IMR-90 (cell line): ENCODE results near the gene FKTN. TPM values are rescaled to one million over a fixed set of nuclear protein-coding genes. Genes with fewer than 3 reads are reported as not detected.

Experiments
- ATAC-seq: fragments of 200-7000 bp; cut with Tn5 transposase; 2 replicates; pipeline ENCODE4 v1.9.1; 2020; ENCODE audit warnings: low read depth, mild to moderate bottlenecking, moderate library complexity
- BruUV-seq: library from RNA; stranded (reverse); fragments of 400-500 nt; replicated peaks from 2 replicates; lab custom pipeline; 2021; lab: Mats Ljungman, UMichigan
- CTCF ChIA-PET: fragments of 300-600 bp; formaldehyde crosslinking; extraction: SDS; loops from one replicate; lab custom pipeline; 2021; ENCODE audit warnings: antibody characterized with exemption; lab: Yijun Ruan, JAX
- POLR2A ChIA-PET: fragments of 300-600 bp; sonication (Branson Sonifier 250); formaldehyde crosslinking; loops from one replicate; lab custom pipeline; 2022; ENCODE audit warnings: antibody characterized with exemption; ENCODE audit not compliant: unreplicated experiment; lab: Charles Lee
- DNase-seq: peaks from one replicate; pipeline ENCODE4 v3.0.0; 2013
- H2AFZ ChIP-seq: replicated peaks from 2 replicates; pipeline ENCODE3; 2013; ENCODE audit warnings: low read length, mild to moderate bottlenecking; ENCODE audit not compliant: poor library complexity
- H2AK5ac ChIP-seq: 2 replicates; pipeline ENCODE4 v1.6.1; 2013; ENCODE audit warnings: low read depth, low read length, inconsistent platforms
- H2AK9ac ChIP-seq: replicated peaks from 2 replicates; pipeline ENCODE3; 2013; ENCODE audit warnings: mild to moderate bottlenecking, low read depth, low read length, moderate library complexity; ENCODE audit not compliant: poor library complexity
- H2BK120ac ChIP-seq: 2 replicates; pipeline ENCODE4 v1.6.1; 2013; ENCODE audit warnings: low read depth, low read length, inconsistent platforms
- H2BK15ac ChIP-seq: 3 replicates; pipeline ENCODE4 v1.6.1; 2013; ENCODE audit warnings: low read depth, low read length, inconsistent platforms
- H2BK20ac ChIP-seq: 2 replicates; pipeline ENCODE4 v1.6.1; 2013; ENCODE audit warnings: low read depth, mild to moderate bottlenecking, inconsistent platforms, low read length, moderate library complexity
- H2BK5ac ChIP-seq: 2 replicates; pipeline ENCODE4 v1.6.1; 2013; ENCODE audit warnings: mild to moderate bottlenecking, low read depth, low read length, inconsistent platforms; ENCODE audit not compliant: poor library complexity, severe bottlenecking
- H3K14ac ChIP-seq: replicated peaks from 2 replicates; pipeline ENCODE4 v1.6.1; 2013; ENCODE audit warnings: low read depth, low read length, inconsistent platforms
- H3K18ac ChIP-seq: 2 replicates; pipeline ENCODE4 v1.6.1; 2013; ENCODE audit warnings: low read depth, low read length, control low read depth
- H3K23ac ChIP-seq: 2 replicates; pipeline ENCODE4 v1.6.1; 2013; ENCODE audit warnings: low read depth, low read length, inconsistent platforms
- H3K27ac ChIP-seq: 2 replicates; pipeline ENCODE4 v1.5.1; 2013; ENCODE audit warnings: mild to moderate bottlenecking, control low read depth, low read length; ENCODE audit not compliant: insufficient read depth
- H3K27me3 ChIP-seq: 2 replicates; pipeline ENCODE4 v1.6.1; 2013; ENCODE audit warnings: low read length; ENCODE audit not compliant: control insufficient read depth, insufficient read depth
- H3K36me3 ChIP-seq: 2 replicates; pipeline ENCODE4 v1.6.1; 2013; ENCODE audit warnings: low read length, mixed read lengths; ENCODE audit not compliant: control insufficient read depth, insufficient read depth
- H3K4ac ChIP-seq: 2 replicates; pipeline ENCODE4 v1.6.1; 2013; ENCODE audit warnings: low read depth, low read length, inconsistent platforms
- H3K4me1 ChIP-seq: 2 replicates; pipeline ENCODE4 v1.6.1; 2013; ENCODE audit warnings: low read length, mixed read lengths; ENCODE audit not compliant: control insufficient read depth, insufficient read depth
- H3K4me2 ChIP-seq: 2 replicates; pipeline ENCODE4 v1.6.1; 2013; ENCODE audit warnings: low read depth, mild to moderate bottlenecking, control low read depth, low read length, moderate library complexity
- H3K4me3 ChIP-seq: 2 replicates; pipeline ENCODE4 v1.5.1; 2013; ENCODE audit warnings: low read depth, mild to moderate bottlenecking, control low read depth, low read length, moderate library complexity; ENCODE audit not compliant: insufficient read depth
- H3K56ac ChIP-seq: 2 replicates; pipeline ENCODE4 v1.6.1; 2013; ENCODE audit warnings: low read length, inconsistent platforms; ENCODE audit not compliant: insufficient read depth; ENCODE audit errors: extremely low read depth
- H3K79me1 ChIP-seq, 2 experiments: 2 replicates each; pipeline ENCODE4 v1.6.1; 2013; ENCODE audit warnings: low read length in 2 of 2, inconsistent platforms in 1 of 2, low read depth in 1 of 2
- H3K9ac ChIP-seq: 2 replicates; pipeline ENCODE4 v1.6.1; 2013; ENCODE audit warnings: low read depth, low read length, control low read depth
- H3K9me1 ChIP-seq: 2 replicates; pipeline ENCODE4 v1.6.1; 2013; ENCODE audit warnings: low read length, inconsistent platforms; ENCODE audit not compliant: insufficient read depth
- H3K9me3 ChIP-seq: 2 replicates; pipeline ENCODE4 v1.6.1; 2013; ENCODE audit warnings: low read length; ENCODE audit not compliant: control insufficient read depth, insufficient read depth
- H4K20me1 ChIP-seq: 2 replicates; pipeline ENCODE4 v1.6.1; 2013; ENCODE audit warnings: low read length, inconsistent platforms; ENCODE audit not compliant: insufficient read depth
- H4K5ac ChIP-seq: 2 replicates; pipeline ENCODE4 v1.6.1; 2013; ENCODE audit warnings: mild to moderate bottlenecking, low read depth, low read length, control low read depth
- H4K8ac ChIP-seq, 2 experiments: 2 replicates each; pipeline ENCODE4 v1.6.1; 2013; ENCODE audit warnings: low read depth in 2 of 2, low read length in 2 of 2, control low read depth in 1 of 2, inconsistent platforms in 1 of 2
- H4K91ac ChIP-seq: 2 replicates; pipeline ENCODE4 v1.6.1; 2013; ENCODE audit warnings: low read depth, low read length, inconsistent platforms; ENCODE audit not compliant: insufficient read depth
- BHLHE40 ChIP-seq: fragments of 150-350 bp; IDR thresholded peaks from 2 replicates; pipeline ENCODE4 v1.6.1; 2016; ENCODE audit warnings: mild to moderate bottlenecking, low read depth, low read length
- CEBPB ChIP-seq: IDR thresholded peaks from 2 replicates; pipeline ENCODE4 v1.6.1; 2012; ENCODE audit warnings: low read depth, low read length, improper control_type of control experiment
- CHD1 ChIP-seq: IDR thresholded peaks from 2 replicates; pipeline ENCODE4 v1.6.1; 2012; ENCODE audit warnings: low read depth, low read length, improper control_type of control experiment
- CTCF ChIP-seq: conservative IDR thresholded peaks from 2 replicates; pipeline ENCODE4 v1.5.1; 2012; ENCODE audit warnings: mild to moderate bottlenecking, low read depth, low read length, improper control_type of control experiment
- ELK1 ChIP-seq: fragments of 150-350 bp; IDR thresholded peaks from 2 replicates; pipeline ENCODE4 v1.6.1; 2016; ENCODE audit warnings: low read depth, mild to moderate bottlenecking, low read length, moderate library complexity, borderline replicate concordance
- FOS ChIP-seq: fragments of 150-350 bp; IDR thresholded peaks from 2 replicates; pipeline ENCODE4 v1.6.1; 2016; ENCODE audit warnings: low read depth, low read length
- MAFK ChIP-seq: IDR thresholded peaks from 2 replicates; pipeline ENCODE4 v1.6.1; 2012; ENCODE audit warnings: low read depth, low read length, improper control_type of control experiment
- MAZ ChIP-seq: IDR thresholded peaks from 2 replicates; pipeline ENCODE4 v1.6.1; 2012; ENCODE audit warnings: low read depth, mild to moderate bottlenecking, low read length, improper control_type of control experiment, moderate library complexity, borderline replicate concordance
- MXI1 ChIP-seq: IDR thresholded peaks from 2 replicates; pipeline ENCODE4 v1.6.1; 2012; ENCODE audit warnings: low read depth, mild to moderate bottlenecking, low read length, moderate library complexity, borderline replicate concordance
- NFE2L2 ChIP-seq: fragments of 150-350 bp; IDR thresholded peaks from 2 replicates; pipeline ENCODE4 v1.6.1; 2016; ENCODE audit warnings: low read depth, mild to moderate bottlenecking, low read length
- POLR2A ChIP-seq: IDR thresholded peaks from 2 replicates; pipeline ENCODE4 v1.6.1; 2012; ENCODE audit warnings: mild to moderate bottlenecking, low read depth, low read length
- RAD21 ChIP-seq: IDR thresholded peaks from 2 replicates; pipeline ENCODE4 v1.6.1; 2012; ENCODE audit warnings: low read length, improper control_type of control experiment
- RCOR1 ChIP-seq: IDR thresholded peaks from 2 replicates; pipeline ENCODE4 v1.6.1; 2012; ENCODE audit warnings: mild to moderate bottlenecking, low read length, improper control_type of control experiment; ENCODE audit not compliant: insufficient replicate concordance
- RFX5 ChIP-seq: IDR thresholded peaks from 2 replicates; pipeline ENCODE4 v1.8.0; 2012; ENCODE audit warnings: low read depth, mild to moderate bottlenecking, low read length, moderate library complexity
- SMC3 ChIP-seq: fragments of 150-350 bp; IDR thresholded peaks from 2 replicates; pipeline ENCODE4 v1.6.1; 2016; ENCODE audit warnings: low read depth, mild to moderate bottlenecking, antibody characterized with exemption, low read length, moderate library complexity
- USF2 ChIP-seq: fragments of 150-350 bp; IDR thresholded peaks from 2 replicates; pipeline ENCODE4 v1.6.1; 2017; ENCODE audit warnings: mild to moderate bottlenecking, antibody characterized with exemption, low read length, low read depth
- WGBS, 2 experiments: methylation state at CpG; one replicate each; pipeline versions ENCODE4 v1.1.5 to v1.1.7; 2013; ENCODE audit warnings: missing lambda C conversion rate in 2 of 2; ENCODE audit not compliant: insufficient read length in 1 of 2; ENCODE audit errors: extremely low coverage in 2 of 2; 5-methylcytosine and 5-hydroxymethylcytosine counted together
- dilution Hi-C: fragments of 300-500 bp; cut with HindIII; formaldehyde crosslinking; loops from one replicate; pipeline ENCODE4 v1.14.3; 2018; ENCODE audit warnings: low sequenced_read_pairs; ENCODE audit not compliant: unreplicated experiment
- in situ Hi-C: fragments of 300-500 bp; cut with MboI; formaldehyde crosslinking; loops from 3 replicates; pipeline ENCODE4 v1.14.3; 2019; ENCODE audit warnings: low sequenced_read_pairs, inconsistent platforms, mixed read lengths
- intact Hi-C: fragments of 100-400 bp; cut with micrococcal nuclease; formaldehyde crosslinking; loops from 2 replicates; pipeline ENCODE4 v1.10.0; 2022
- polyA plus RNA-seq, 3 experiments: library from polyadenylated mRNA; depleted of rRNA; stranded (reverse); fragments of >200 nt; gene quantifications; 2 replicates each; pipeline ENCODE4 v1.2.3, GENCODE V29; 2012; ENCODE audit warnings: low replicate concordance in 1 of 3
- total RNA-seq: library from RNA; depleted of rRNA; stranded (reverse); fragments of >200 nt; gene quantifications from 2 replicates; pipeline ENCODE4 v1.2.3, GENCODE V29; 2012

FKTN gene
- total and polyA plus RNA-seq, 2 of the 4 experiments (the other 2 are of a cell fraction): 8.6 to 20.3 TPM

- Histone ChIP-seq H4K20me1 (no peaks in the 10 kb centered on the region), H4K5ac (no peak overlapping the region), H3K36me3 (peaks cover 11% of the 10 kb centered on the region), H3K18ac (no peak overlapping the region), H2BK120ac (no peak overlapping the region), H4K91ac (no peak overlapping the region), H2AK9ac (no peak overlapping the region), H3K56ac (no peak overlapping the region), H3K4me2 (no peak overlapping the region), H4K8ac (no peak overlapping the region), H3K4me3 (no peak overlapping the region), H2BK20ac (no peak overlapping the region), H2AFZ (no peak overlapping the region), H3K9me1 (no peaks in the 10 kb centered on the region), H3K9me3 (no peaks in the 10 kb centered on the region), H3K27ac (no peak overlapping the region), H3K4ac (no peak overlapping the region), H2BK5ac (no peak overlapping the region), H3K23ac (no peak overlapping the region), H3K27me3 (no peaks in the 10 kb centered on the region), H3K4me1 (no peaks in the 10 kb centered on the region), H3K9ac (no peak overlapping the region), H3K14ac (no peak overlapping the region), H2AK5ac (no peak overlapping the region), H3K79me1 (peaks cover 0 to 3% of the 10 kb centered on the region in 2 experiments; a peak in 1 of 4 replicates), H2BK15ac (no peak overlapping the region)
- ATAC-seq (no peak), DNase-seq (no peak)
- BruUV-seq: no TSS peak
- ChIA-PET CTCF (no interaction called here), POLR2A (no interaction called here)
- 80% methylated on average over 1 of the region's 11 CpGs; no CpG with 5 or more reads in 1 of the 2 experiments for WGBS, 2 experiments
- intact Hi-C loops: no loop called here
- no peak for TF ChIP-seq BHLHE40
- TF ChIP-seq POLR2A: no peak
- TF ChIP-seq MXI1: no peak
- TF ChIP-seq SMC3: no peak
- TF ChIP-seq ELK1: no peak
- no peak for TF ChIP-seq CTCF
- TF ChIP-seq NFE2L2: no peak
- no peak for TF ChIP-seq RAD21
- no peak for TF ChIP-seq RFX5
- no peak for TF ChIP-seq CEBPB
- no peak for TF ChIP-seq FOS
- TF ChIP-seq MAZ: no peak
- no peak for TF ChIP-seq RCOR1
- no peak for TF ChIP-seq MAFK
- no peak for TF ChIP-seq CHD1
- no peak for TF ChIP-seq USF2
- in situ Hi-C loops: no loop called here
- dilution Hi-C loops: no loop called here
These were observed 42.0 kb upstream of the FKTN start for GRCh38 chr9:105515811-105516413.
